ENCODE measurements around the gene FGFR2.

The FGFR2 gene

DNA sequence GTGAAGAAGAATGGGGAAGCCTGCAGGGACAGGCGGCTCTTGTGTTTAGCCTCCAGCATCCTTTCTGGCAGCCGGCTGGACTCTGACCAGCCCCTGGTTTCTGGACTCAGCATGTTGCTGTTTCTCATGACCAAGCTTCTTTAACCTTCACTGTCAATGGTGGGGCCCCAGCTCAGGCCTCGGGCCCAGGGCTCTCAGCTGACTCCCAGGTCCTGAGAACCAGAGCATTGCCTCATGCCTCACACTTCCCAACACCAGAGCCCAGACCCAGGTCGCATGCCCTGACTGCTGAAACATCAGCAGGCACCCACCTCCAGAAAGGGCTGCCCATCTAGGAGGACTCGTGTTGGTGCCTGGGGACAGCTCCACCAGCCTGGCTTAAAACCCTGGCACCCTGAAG is 34.8 kb upstream of the FGFR2 start:
- TF ChIP-seq, protein P1, sequence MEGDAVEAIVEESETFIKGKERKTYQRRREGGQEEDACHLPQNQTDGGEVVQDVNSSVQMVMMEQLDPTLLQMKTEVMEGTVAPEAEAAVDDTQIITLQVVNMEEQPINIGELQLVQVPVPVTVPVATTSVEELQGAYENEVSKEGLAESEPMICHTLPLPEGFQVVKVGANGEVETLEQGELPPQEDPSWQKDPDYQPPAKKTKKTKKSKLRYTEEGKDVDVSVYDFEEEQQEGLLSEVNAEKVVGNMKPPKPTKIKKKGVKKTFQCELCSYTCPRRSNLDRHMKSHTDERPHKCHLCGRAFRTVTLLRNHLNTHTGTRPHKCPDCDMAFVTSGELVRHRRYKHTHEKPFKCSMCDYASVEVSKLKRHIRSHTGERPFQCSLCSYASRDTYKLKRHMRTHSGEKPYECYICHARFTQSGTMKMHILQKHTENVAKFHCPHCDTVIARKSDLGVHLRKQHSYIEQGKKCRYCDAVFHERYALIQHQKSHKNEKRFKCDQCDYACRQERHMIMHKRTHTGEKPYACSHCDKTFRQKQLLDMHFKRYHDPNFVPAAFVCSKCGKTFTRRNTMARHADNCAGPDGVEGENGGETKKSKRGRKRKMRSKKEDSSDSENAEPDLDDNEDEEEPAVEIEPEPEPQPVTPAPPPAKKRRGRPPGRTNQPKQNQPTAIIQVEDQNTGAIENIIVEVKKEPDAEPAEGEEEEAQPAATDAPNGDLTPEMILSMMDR (IDR thresholded peaks at IDR 0.05; ENCODE audit: low read depth, low read length) = no peak
- no peak for DNase-seq (ENCODE audit: extremely low read depth, low read depth)

GRCh38 chr10:121631365-121632029 is 33.3 kb upstream of the FGFR2 start:
- DNase-seq (ENCODE audit: extremely low read depth, low read depth) = no peak
- TF ChIP-seq, protein P1 (IDR thresholded peaks at IDR 0.05; ENCODE audit: low read depth, low read length) = no peak

DNA sequence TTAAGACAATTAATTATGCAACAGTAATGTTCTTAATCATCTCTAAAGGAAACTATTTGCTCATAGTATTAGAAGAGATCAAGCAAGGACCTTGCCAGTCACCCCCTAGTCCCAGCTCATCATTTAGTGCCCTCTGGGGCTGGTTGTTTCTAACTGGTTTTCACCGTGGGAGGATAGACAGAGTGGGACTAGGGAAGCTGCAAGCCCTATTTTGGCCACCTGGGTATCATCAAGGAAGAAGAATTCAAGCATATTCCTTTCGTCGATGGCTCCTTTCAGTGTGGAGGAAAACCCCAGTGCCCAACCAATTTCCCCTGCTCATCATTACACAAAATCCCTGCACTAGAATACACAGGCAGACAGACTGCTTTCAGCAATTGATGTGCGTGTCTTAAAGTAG is 30.6 kb upstream of the FGFR2 start:
- TF ChIP-seq, protein P1 (IDR thresholded peaks at IDR 0.05; ENCODE audit: low read depth, low read length) = no peak
- no peak for DNase-seq (ENCODE audit: extremely low read depth, low read depth)

GRCh38 chr10:121627876-121628581 is 29.8 kb upstream of the FGFR2 start:
- no peak for DNase-seq (ENCODE audit: extremely low read depth, low read depth)
- TF ChIP-seq, protein P1 (IDR thresholded peaks at IDR 0.05; ENCODE audit: low read depth, low read length) = no peak

DNA sequence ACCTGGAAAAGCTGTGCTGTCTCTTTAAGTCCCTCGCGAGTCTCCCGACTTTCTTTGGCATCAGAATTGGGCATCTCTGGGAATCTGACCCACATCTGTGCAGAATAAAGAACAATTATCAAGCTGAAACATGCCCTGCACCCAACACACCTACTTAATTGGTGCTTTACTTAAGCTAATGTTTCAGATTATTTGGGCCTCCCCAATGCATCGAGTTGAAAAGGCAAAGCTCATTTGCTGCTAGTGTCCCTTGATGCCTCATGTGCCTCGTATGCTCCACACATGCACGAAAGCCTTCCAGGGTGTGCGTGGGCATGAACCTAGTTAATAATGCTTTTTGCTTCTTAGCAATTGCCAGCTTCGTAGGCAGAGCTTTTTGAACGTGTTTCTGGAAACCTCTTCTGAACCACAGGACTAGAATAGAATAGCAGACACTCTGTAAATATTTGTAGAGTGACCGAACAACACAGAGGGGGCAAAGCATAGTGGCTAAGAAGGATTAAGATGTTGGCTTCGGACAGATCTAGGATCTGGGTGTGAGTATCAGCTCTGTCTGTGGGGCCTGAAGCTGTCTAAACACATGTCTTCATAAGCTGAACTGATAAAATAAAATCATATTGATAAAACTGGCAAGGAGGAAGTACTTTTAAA is 26.7 kb upstream of the FGFR2 start:
- no peak for DNase-seq (ENCODE audit: extremely low read depth, low read depth)

DNA sequence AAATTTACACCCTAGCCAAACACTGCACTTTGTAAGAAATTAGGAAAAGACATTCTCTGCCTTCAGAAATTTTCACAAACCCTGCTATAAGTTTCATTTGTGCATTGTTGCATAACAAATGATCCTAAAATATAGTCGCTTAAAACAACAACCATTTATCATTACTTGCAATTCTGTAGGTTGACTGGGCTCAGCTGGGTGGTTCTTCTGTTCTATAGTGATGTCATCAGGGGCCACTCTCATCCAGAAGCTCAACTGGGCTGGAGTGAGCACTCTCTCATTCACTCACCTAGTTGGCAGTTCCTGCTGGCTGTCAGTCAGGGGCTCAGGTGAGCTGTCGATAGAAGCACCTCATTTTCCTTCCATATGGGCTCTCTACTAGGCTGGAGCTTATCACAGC is 20.7 kb upstream of the FGFR2 start:
- TF ChIP-seq, protein P1 (IDR thresholded peaks at IDR 0.05; ENCODE audit: low read depth, low read length) = no peak
- DNase-seq (ENCODE audit: extremely low read depth, low read depth) = no peak

More for the DNA sequence above, 26.7 kb upstream of the FGFR2 start:
- TF ChIP-seq, protein P1 (IDR thresholded peaks at IDR 0.05; ENCODE audit: low read depth, low read length) = no peak

DNA sequence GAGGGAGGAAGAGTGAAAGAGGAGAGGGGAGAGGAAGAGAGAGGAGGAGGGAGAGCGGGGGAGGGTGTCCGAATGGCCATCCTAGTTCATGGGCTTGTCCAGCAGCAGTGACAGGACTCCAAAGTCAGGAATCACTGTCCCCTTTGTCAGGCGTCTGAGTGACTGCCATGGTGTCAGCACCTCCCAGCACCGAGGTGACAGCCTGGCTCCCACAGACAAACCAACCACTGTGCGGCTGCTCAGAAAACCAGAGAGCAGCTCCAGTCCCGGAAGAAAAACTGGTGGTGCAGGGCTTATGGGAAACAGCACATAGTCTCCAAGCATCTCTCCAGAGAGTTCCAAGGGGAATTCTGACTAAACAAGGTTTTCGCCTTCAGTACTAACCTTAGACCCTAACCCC is 18.9 kb upstream of the FGFR2 start:
- TF ChIP-seq, protein P1 (IDR thresholded peaks at IDR 0.05; ENCODE audit: low read depth, low read length) = no peak
- DNase-seq (ENCODE audit: extremely low read depth, low read depth) = no peak
